Tibial artery (tissue), 4 donors: ENCODE measurements around the gene CALD1.

ENCODE experiments used
- DNase-seq, 2 donors: peaks; one replicate each; pipeline ENCODE4 v3.0.0-alpha.2; 2019
- H3K27ac ChIP-seq, 2 donors: fragments of 200-600 bp; sonication (generic) in 1 of 2; 1 replicate in 1 of 2; 2 replicates in 1 of 2; pipeline ENCODE4 v1.5.1; 2018 to 2019; ENCODE audit warnings: mild to moderate bottlenecking in 1 of 2
- H3K27me3 ChIP-seq, 2 donors: fragments of 200-600 bp; sonication (generic) in 1 of 2; one replicate each; pipeline versions ENCODE4 v1.5.1 to v1.6.0; 2016 to 2019
- H3K36me3 ChIP-seq, 3 donors: fragments of 200-600 bp; sonication (generic) in 2 of 3; one replicate each; pipeline ENCODE4 v1.5.1; 2016 to 2019; ENCODE audit warnings: mild to moderate bottlenecking in 2 of 3
- H3K4me1 ChIP-seq, 4 donors: fragments of 200-600 bp; sonication (generic) in 2 of 4; 1 replicate in 3 of 4; 2 replicates in 1 of 4; pipeline ENCODE4 v1.5.1; 2016 to 2019
- H3K4me3 ChIP-seq, 2 donors: fragments of 200-600 bp; sonication (generic) in 1 of 2; 1 replicate in 1 of 2; 2 replicates in 1 of 2; pipeline ENCODE4 v1.5.1; 2018 to 2019; ENCODE audit warnings: mild to moderate bottlenecking in 2 of 2
- H3K9me3 ChIP-seq, 3 donors: fragments of 200-600 bp; sonication (generic) in 1 of 3; one replicate each; pipeline ENCODE4 v1.5.1; 2016 to 2019
- intact Hi-C: fragments of 100-400 bp; cut with DNase I; formaldehyde crosslinking; loops from one replicate; pipeline ENCODE4 v1.15.0; 2023; ENCODE audit warnings: low total_unique reads
- TF ChIP-seq, protein P1 (sequence below), 2 experiments: fragments of 200-600 bp in 1 of 2; fragments of 450-650 bp in 1 of 2; IDR thresholded peaks; one replicate each; pipeline ENCODE4 v1.5.1; 2017 to 2019; ENCODE audit warnings: antibody characterized with exemption in 2 of 2, mild to moderate bottlenecking in 1 of 2, moderate library complexity in 1 of 2

CALD1 gene

DNA sequence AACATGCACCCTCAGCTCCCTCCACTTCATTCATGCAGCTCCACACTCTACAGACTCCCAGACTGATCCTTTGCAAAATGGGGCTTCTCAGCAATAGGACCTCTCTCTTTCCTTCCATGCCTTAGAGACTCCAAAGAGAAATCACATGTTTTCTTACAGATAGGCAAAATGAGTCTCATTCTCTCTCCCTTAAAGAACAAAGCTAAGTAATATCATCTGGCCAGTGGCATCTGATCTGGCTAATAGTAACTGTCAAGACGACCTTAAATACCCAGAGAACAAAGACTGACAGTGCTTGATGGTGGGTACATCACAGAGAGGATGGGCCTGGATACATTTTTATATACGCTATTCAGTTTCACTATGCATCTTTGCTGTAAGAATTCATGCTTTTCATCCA, 43.1 kb upstream of the CALD1 start:
- no peak for DNase-seq
- no peak overlapping the region for H3K27ac ChIP-seq
- H3K27me3 ChIP-seq, result no peaks in the 10 kb centered on the region
- TF ChIP-seq, protein P1, sequence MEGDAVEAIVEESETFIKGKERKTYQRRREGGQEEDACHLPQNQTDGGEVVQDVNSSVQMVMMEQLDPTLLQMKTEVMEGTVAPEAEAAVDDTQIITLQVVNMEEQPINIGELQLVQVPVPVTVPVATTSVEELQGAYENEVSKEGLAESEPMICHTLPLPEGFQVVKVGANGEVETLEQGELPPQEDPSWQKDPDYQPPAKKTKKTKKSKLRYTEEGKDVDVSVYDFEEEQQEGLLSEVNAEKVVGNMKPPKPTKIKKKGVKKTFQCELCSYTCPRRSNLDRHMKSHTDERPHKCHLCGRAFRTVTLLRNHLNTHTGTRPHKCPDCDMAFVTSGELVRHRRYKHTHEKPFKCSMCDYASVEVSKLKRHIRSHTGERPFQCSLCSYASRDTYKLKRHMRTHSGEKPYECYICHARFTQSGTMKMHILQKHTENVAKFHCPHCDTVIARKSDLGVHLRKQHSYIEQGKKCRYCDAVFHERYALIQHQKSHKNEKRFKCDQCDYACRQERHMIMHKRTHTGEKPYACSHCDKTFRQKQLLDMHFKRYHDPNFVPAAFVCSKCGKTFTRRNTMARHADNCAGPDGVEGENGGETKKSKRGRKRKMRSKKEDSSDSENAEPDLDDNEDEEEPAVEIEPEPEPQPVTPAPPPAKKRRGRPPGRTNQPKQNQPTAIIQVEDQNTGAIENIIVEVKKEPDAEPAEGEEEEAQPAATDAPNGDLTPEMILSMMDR (IDR thresholded peaks at IDR 0.05), result no peak
- no peaks in the 10 kb centered on the region for H3K36me3 ChIP-seq
- peaks cover 0 to 35% (median 16%) of the 10 kb centered on the region in 4 donors for H3K4me1 ChIP-seq
- intact Hi-C loops, result no loop called here
- no peak overlapping the region for H3K4me3 ChIP-seq
- H3K9me3 ChIP-seq, result no peaks in the 10 kb centered on the region

DNA sequence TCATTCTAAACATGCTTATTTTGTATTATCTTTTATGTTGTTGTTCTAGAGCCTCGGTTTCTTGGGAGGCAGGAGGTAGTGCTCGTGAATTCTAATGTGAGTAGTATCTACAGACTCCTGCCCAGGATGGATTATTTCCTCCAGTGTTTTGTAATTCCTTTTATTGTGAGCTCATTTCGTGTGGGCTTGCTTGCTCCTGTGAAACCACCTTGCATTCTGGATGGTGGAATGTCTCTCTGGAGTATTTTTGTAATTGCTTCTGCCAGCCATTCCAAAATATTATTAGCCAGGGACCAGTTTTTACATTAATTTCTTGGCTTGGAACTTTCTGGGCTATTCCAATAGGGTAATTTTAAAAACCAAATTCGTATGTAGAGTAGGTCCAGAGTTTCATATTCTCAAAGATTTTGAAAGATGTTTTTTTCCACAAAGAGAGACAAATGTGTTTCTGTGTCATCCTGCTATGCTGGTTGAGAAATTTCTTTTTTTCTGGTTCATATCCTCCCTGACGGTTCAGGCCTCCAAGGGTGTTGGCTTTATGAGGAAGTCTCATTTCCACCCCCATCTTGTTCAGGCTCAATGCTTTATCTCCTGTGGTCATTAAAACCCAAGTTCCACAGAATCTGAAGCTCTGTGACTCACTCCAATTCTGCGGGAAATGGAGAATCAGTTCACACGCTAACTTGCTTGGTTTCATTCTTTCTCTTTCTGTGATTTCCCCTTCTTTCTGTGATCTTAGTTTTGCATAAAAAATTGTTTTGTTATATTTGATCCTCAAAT, 41.7 kb upstream of the CALD1 start:
- no peaks in the 10 kb centered on the region for H3K9me3 ChIP-seq
- peak overlapping the region in 1 of 2 donors; percentile 2 for H3K4me3 ChIP-seq
- no peaks in the 10 kb centered on the region for H3K36me3 ChIP-seq
- TF ChIP-seq, protein P1 (IDR thresholded peaks at IDR 0.05), result no peak
- peaks cover 4 to 39% (median 24%) of the 10 kb centered on the region in 4 donors for H3K4me1 ChIP-seq
- intact Hi-C loops, result no loop called here
- peak overlapping the region; percentile 51 to 74 for H3K27ac ChIP-seq
- no peak for DNase-seq
- no peaks in the 10 kb centered on the region for H3K27me3 ChIP-seq

DNA sequence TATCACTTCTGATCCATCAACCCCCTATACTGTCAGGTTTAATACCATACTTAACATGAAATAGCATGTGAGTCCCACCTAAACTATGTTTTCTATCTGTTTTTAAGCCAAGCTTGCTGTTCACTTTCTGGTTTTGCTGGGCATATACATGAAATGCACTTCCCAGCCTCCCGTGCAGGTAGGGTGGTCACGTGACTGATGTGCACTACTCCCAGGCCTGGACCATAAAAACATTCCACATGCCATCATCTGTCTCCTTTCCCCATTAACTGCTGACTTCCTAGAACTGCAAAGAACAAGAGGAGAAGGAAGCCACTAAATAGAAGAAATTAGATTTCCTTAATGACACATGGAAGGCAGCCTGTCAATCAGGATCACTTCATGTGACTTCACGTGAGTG, 40.1 kb upstream of the CALD1 start:
- Histone ChIP-seq H3K36me3 (no peaks in the 10 kb centered on the region), H3K4me3 (no peak overlapping the region), H3K27ac (peak overlapping the region; percentile 74 to 84), H3K9me3 (no peaks in the 10 kb centered on the region), H3K4me1 (peaks cover 4 to 53% (median 28%) of the 10 kb centered on the region in 4 donors), H3K27me3 (no peaks in the 10 kb centered on the region)
- no peak for DNase-seq
- intact Hi-C loops, result no loop called here
- TF ChIP-seq, protein P1 (IDR thresholded peaks at IDR 0.05), result no peak

DNA sequence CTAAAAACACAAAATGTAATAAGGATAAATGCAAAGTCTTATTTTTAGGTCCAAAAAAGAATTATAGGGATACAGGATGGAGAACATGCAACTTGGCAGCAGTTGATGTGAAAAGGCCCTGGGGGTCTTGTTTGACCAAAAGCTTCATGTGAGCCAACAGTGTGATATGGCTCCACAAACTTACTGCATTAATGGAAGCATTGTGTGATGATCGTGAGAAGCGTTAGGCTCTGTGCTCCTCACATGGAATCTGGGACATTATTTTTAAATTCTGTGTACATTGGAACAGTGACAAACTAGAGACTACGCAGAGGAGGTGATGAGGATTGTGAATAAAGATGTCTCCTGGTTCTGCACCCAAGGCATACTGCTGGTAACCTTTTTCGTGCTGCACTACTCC, 39.1 kb upstream of the CALD1 start:
- Histone ChIP-seq H3K4me3 (no peak overlapping the region), H3K27me3 (no peaks in the 10 kb centered on the region), H3K9me3 (no peaks in the 10 kb centered on the region), H3K27ac (peak overlapping the region; percentile 74 to 84), H3K4me1 (peaks cover 4 to 59% (median 28%) of the 10 kb centered on the region in 4 donors), H3K36me3 (no peaks in the 10 kb centered on the region)
- TF ChIP-seq, protein P1 (IDR thresholded peaks at IDR 0.05), result no peak
- no peak for DNase-seq
- intact Hi-C loops, result no loop called here

DNA sequence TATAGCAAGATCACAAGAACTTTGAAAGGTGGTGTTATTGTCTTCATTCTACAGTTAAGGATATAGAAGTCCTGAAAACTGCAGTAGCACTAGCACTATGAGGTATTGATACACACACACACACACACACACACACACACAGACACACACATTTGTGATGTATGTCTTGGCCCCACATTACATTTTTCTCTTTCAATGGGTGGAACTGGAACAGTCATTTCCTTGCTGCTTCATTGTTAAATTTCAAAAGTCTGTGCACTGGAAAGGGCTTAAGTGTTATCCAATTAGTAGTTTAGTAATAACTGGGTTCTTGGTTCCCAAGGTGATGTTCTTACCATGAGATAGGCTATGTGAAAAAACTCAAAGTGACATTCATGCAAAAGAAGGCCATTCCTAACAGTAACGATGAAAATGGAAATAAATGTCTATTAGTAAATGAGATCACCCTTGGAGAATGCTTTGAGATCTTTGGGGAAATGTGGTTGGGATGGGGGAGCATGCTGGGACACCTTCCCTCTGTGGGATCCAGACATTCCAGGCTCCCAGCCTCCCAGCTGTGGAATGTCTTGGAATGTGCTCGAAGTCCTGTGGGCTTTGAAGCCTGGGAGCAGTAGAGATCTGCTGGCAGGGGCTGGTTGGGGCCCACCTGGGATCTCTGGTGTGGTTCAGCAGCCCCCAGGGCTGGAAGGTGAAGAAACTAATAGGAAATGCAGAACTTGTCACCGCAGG, 37.4 kb upstream of the CALD1 start:
- intact Hi-C loops, result no loop called here
- Histone ChIP-seq H3K27ac (peak overlapping the region; percentile 74 to 84), H3K4me1 (peaks cover 4 to 72% (median 28%) of the 10 kb centered on the region in 4 donors), H3K9me3 (no peaks in the 10 kb centered on the region), H3K27me3 (no peaks in the 10 kb centered on the region), H3K4me3 (no peak overlapping the region), H3K36me3 (no peaks in the 10 kb centered on the region)
- TF ChIP-seq, protein P1 (IDR thresholded peaks at IDR 0.05), result no peak
- DNase-seq, result no peak
